HL-60/S4 treated with retinoic acid at 250 ng/mL for 4 days and 3 days (cell line): ENCODE results near the gene IL12RB2.

Experiments
- in situ Hi-C: fragments of 300-500 bp; cut with MboI; formaldehyde crosslinking; loops from 2 replicates; pipeline ENCODE4 v1.7.0; 2022; ENCODE audit warnings: low sequenced_read_pairs

Gene IL12RB2

GRCh38 chr1:67347688-67348472 is 40.2 kb downstream of the IL12RB2 start:
- in situ Hi-C loops, result no loop called here

GRCh38 chr1:67348586-67349252 is 41.0 kb downstream of the IL12RB2 start:
- in situ Hi-C loops, result no loop called here

GRCh38 chr1:67350783-67351182 is 43.1 kb downstream of the IL12RB2 start:
- in situ Hi-C loops, result no loop called here

- in situ Hi-C loops, result no loop called here
Observed at GRCh38 chr1:67352211-67352610, 44.5 kb downstream of the IL12RB2 start.

GRCh38 chr1:67355745-67356424 is 48.2 kb downstream of the IL12RB2 start:
- in situ Hi-C loops, result no loop called here

- in situ Hi-C loops, result no loop called here
Observed at GRCh38 chr1:67359592-67359991, 51.9 kb downstream of the IL12RB2 start.

GRCh38 chr1:67361641-67362040 is 54.0 kb downstream of the IL12RB2 start:
- in situ Hi-C loops, result no loop called here

GRCh38 chr1:67367370-67368045 is 59.8 kb downstream of the IL12RB2 start:
- in situ Hi-C loops, result no loop called here

- in situ Hi-C loops, result no loop called here
Observed at GRCh38 chr1:67368046-67368514, 60.4 kb downstream of the IL12RB2 start.

- in situ Hi-C loops, result no loop called here
Observed at GRCh38 chr1:67371043-67371442, 63.4 kb downstream of the IL12RB2 start.

GRCh38 chr1:67371681-67372080 is 64.0 kb downstream of the IL12RB2 start:
- in situ Hi-C loops, result no loop called here

- in situ Hi-C loops, result no loop called here
Observed at GRCh38 chr1:67372136-67372535, 64.5 kb downstream of the IL12RB2 start.

- in situ Hi-C loops, result no loop called here
Observed at GRCh38 chr1:67372898-67373297, 65.2 kb downstream of the IL12RB2 start.

- in situ Hi-C loops, result no loop called here
Observed at GRCh38 chr1:67376381-67376780, 68.7 kb downstream of the IL12RB2 start.

- in situ Hi-C loops, result no loop called here
Observed at GRCh38 chr1:67377253-67377652, 69.6 kb downstream of the IL12RB2 start.

- in situ Hi-C loops, result no loop called here
Observed at GRCh38 chr1:67381154-67381553, 73.5 kb downstream of the IL12RB2 start.

- in situ Hi-C loops, result no loop called here
Observed at GRCh38 chr1:67382292-67382691, 74.6 kb downstream of the IL12RB2 start.

GRCh38 chr1:67383999-67384638 is 76.4 kb downstream of the IL12RB2 start:
- in situ Hi-C loops, result no loop called here

GRCh38 chr1:67390041-67390887 is 82.6 kb downstream of the IL12RB2 start:
- in situ Hi-C loops, result no loop called here

- in situ Hi-C loops, result no loop called here
Observed at GRCh38 chr1:67393240-67393639, 85.6 kb downstream of the IL12RB2 start.
